Measurements from ENCODE around the gene FXYD3. TPM values are rescaled to one million over a fixed set of nuclear protein-coding genes. Genes with fewer than 3 reads are reported as not detected.
"Not testable (repeated sequence)": the region's sequence is repeated elsewhere in the genome, so short reads cannot be mapped to it uniquely, and the experiment has no call there.

Gene FXYD3
- total RNA-seq, 6 donors from 2014 or later = 94.3 to 236 (median 195) TPM

GRCh38 chr19:35151273-35152065 lies 35.8 kb downstream of the FXYD3 start:
- DNase-seq (no peak), ATAC-seq (ENCODE audit: low FRiP score in 2 of 2) (no peak)
- peaks cover 22 to 38% (median 31%) of the 10 kb centered on the region in 4 donors for H3K4me1 ChIP-seq
- no peaks in the 10 kb centered on the region for H3K36me3 ChIP-seq
- no peaks in the 10 kb centered on the region for H3K27me3 ChIP-seq
- TF ChIP-seq EP300 (IDR thresholded peaks at IDR 0.05) (no peak), POLR2AphosphoS5 (IDR thresholded peaks at IDR 0.05) (no peak), POLR2A (IDR thresholded peaks at IDR 0.05) (no peak), CTCF (IDR thresholded peaks at IDR 0.05) (no peak)
- H3K27ac ChIP-seq = no peak overlapping the region
- WGBS, 2 donors = 85 to 89% methylated on average over 20 of the region's 20 CpGs
- H3K9me3 ChIP-seq = no peaks in the 10 kb centered on the region
- no peak overlapping the region for H3K4me3 ChIP-seq

GRCh38 chr19:35153129-35153522 lies 37.5 kb downstream of the FXYD3 start:
- Histone ChIP-seq H3K4me1 (peaks cover 24 to 39% (median 33%) of the 10 kb centered on the region in 4 donors), H3K36me3 (peaks cover 1 to 17% (median 6%) of the 10 kb centered on the region in 4 donors)
- not testable (repeated sequence) for H3K9me3 ChIP-seq; H3K27ac ChIP-seq; H3K27me3 ChIP-seq; ATAC-seq (ENCODE audit: low FRiP score in 2 of 2); DNase-seq; H3K4me3 ChIP-seq
- WGBS, 2 donors = 68 to 85% methylated on average over 7 to 10 of the region's 10 CpGs

GRCh38 chr19:35153701-35154524 lies 38.3 kb downstream of the FXYD3 start:
- peaks cover 3 to 24% (median 9%) of the 10 kb centered on the region in 4 donors for H3K36me3 ChIP-seq
- peak; percentile 47 to 75 for ATAC-seq (ENCODE audit: low FRiP score in 2 of 2)

GRCh38 chr19:35154525-35155406 lies 39.1 kb downstream of the FXYD3 start, which contains the start of gene FXYD5:
Gene FXYD5 (plus strand): TSS chr19:35154735. CDS start chr19:35155551, 816 bp downstream.
- ATAC-seq (ENCODE audit: low FRiP score in 2 of 2) (peak; percentile 86 to 90), DNase-seq (peak; percentile 79 to 92)
- Histone ChIP-seq H3K9me3 (no peaks in the 10 kb centered on the region), H3K36me3 (peaks cover 10 to 33% (median 16%) of the 10 kb centered on the region in 4 donors), H3K4me1 (peaks cover 24 to 39% (median 33%) of the 10 kb centered on the region in 4 donors), H3K4me3 (peak within 1 kb of the TSS; percentile 71 to 81 (median 74)), H3K27ac (peak within 1 kb of the TSS; percentile 75 to 96 (median 86)), H3K27me3 (no peaks in the 10 kb centered on the region)
- WGBS, 2 donors = 2% methylated on average over 34 to 39 of the region's 49 CpGs
- peak in 2 of 4 donors; percentile 20 to 63 for TF ChIP-seq POLR2A (IDR thresholded peaks at IDR 0.05)
- peak; percentile 55 to 61 for TF ChIP-seq POLR2AphosphoS5 (IDR thresholded peaks at IDR 0.05)
- peak in 2 of 6 experiments; percentile 21 for TF ChIP-seq CTCF (IDR thresholded peaks at IDR 0.05)
- no peak for TF ChIP-seq EP300 (IDR thresholded peaks at IDR 0.05)

More at GRCh38 chr19:35153701-35154524, 38.3 kb downstream of the FXYD3 start:
- DNase-seq = peak; percentile 48 to 89
- 2 to 3% methylated on average over 15 to 22 of the region's 36 CpGs for WGBS, 2 donors
- Histone ChIP-seq H3K27ac (peak overlapping the region; percentile 75 to 96 (median 86)), H3K27me3 (no peaks in the 10 kb centered on the region), H3K4me3 (peak overlapping the region; percentile 26 to 81 (median 72)), H3K4me1 (peaks cover 24 to 39% (median 33%) of the 10 kb centered on the region in 4 donors), H3K9me3 (no peaks in the 10 kb centered on the region)
- TF ChIP-seq CTCF (IDR thresholded peaks at IDR 0.05) = peak; percentile 59 to 82 (median 74)
- no peak for TF ChIP-seq EP300 (IDR thresholded peaks at IDR 0.05)
